ENCODE measurements around the gene GCKR.
"Not testable (repeated sequence)": the region's sequence is repeated elsewhere in the genome, so short reads cannot be mapped to it uniquely, and the experiment has no call there.

The GCKR gene

DNA sequence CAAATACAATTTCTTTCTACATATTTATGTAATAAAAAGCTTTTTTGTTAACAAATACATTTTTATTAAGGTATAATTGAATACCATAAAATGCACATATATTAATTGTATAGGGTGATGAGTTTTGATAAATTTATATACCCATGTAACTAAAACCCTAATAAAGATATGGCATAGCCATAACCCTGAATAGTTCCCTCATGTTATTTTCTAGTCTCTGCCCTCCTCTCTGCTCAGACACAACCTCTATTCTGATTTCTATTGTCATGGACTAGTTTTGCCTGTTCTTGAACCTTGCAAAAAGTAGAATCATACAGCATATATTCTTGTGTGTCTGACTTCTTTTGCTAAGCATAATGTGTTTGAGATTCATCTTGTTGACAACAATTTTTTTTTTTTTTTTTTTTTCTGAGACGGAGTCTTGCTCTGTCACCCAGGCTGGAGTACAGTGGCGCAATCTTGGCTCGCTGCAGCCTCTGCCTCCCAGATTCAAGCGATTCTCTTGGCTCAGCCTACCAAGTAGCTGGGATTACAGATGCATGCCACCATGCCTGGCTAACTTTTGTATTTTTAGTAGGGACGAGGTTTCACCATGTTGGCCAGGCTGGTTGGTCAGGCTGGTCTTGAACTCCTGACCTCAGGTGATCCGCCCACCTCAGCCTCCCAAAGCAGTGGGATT lies 47.6 kb downstream of the GCKR start:
- H3K36me3 ChIP-seq = no peaks in the 10 kb centered on the region
- no peaks in the 10 kb centered on the region for H3K27me3 ChIP-seq
- no peak overlapping the region for H3K4me2 ChIP-seq
- H3K4me1 ChIP-seq = no peaks in the 10 kb centered on the region
- TF ChIP-seq Cebpa-rat (IDR thresholded peaks at IDR 0.05) = no peak
- peaks cover 6% of the 10 kb centered on the region; the same call in 1 of the 2 replicates for H3K9me3 ChIP-seq
- H3K9ac ChIP-seq = no peak overlapping the region
- no peak overlapping the region for H3K27ac ChIP-seq
- no peak overlapping the region for H3K4me3 ChIP-seq
- H4K20me1 ChIP-seq = no peaks in the 10 kb centered on the region

DNA sequence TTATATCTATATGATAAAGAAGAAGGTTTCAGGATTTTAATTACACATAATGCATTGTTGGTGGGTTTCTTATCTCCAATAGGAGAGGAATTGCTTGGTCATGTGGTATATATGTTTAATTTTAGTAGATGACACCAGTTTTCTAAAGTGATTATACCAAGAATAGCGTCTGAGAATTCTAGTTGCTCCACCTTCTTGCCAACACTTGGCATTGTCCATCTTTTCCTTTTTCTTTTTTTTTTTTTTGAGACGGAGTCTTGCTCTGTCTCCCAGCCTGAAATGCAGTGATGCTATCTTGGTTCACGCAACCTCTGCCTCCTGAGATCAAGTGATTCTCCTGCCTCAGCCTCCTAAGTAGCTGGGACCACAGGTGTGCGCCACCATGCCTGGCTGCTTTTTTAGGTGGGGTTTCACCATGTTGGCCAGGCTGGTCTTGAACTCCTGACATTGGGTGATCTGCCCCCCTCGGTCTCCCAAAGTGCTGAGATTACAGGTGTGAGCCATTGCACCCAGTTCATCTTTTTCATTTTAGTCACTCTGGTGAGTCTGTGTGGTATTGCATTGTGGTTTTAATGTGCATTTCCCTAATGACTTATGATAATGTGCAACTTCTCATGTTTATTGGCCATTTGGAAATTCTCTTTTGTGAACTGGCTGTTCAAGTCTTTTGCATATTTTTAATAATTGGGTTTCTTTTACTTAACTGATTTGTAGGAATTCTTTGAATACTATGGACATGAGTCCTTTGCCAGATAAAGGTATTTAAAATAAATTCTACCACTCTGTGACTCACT lies 48.9 kb downstream of the GCKR start:
- no peak for TF ChIP-seq Cebpa-rat (IDR thresholded peaks at IDR 0.05)
- Histone ChIP-seq H3K9ac (no peak overlapping the region), H3K4me1 (no peaks in the 10 kb centered on the region)

DNA sequence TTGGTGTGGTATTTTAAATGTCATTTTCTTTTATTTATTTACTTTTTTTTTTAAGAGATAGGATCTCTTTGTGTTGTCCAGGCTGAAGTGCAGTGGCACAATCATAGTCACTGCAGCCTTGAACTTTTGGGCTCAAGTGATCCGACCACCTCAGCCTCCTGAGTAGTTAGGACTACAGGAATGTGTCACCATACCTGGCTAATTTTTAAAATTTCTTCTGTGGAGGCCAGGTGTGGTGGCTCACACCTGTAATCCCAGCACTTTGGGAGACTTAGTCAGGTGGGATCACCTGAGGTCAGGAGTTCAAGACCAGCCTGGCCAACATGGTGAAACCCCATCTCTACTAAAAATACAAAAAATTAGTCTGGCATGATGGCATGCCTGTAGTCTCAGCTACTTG lies 52.7 kb downstream of the GCKR start:
- no peak for TF ChIP-seq Cebpa-rat (IDR thresholded peaks at IDR 0.05)
- H3K27me3 ChIP-seq = no peaks in the 10 kb centered on the region
- no peaks in the 10 kb centered on the region for H4K20me1 ChIP-seq
- no peak overlapping the region for H3K4me2 ChIP-seq
- no peaks in the 10 kb centered on the region for H3K36me3 ChIP-seq
- H3K4me3 ChIP-seq = no peak overlapping the region
- no peaks in the 10 kb centered on the region for H3K4me1 ChIP-seq
- H3K9ac ChIP-seq = no peak overlapping the region
- H3K9me3 ChIP-seq = no peaks in the 10 kb centered on the region; the same call in 1 of the 2 replicates
- H3K27ac ChIP-seq = no peak overlapping the region

More for the DNA sequence above, 48.9 kb downstream of the GCKR start:
- H3K4me2 ChIP-seq = no peak overlapping the region
- no peaks in the 10 kb centered on the region for H3K36me3 ChIP-seq
- H3K4me3 ChIP-seq = no peak overlapping the region
- peaks cover 6% of the 10 kb centered on the region; the same call in 1 of the 2 replicates for H3K9me3 ChIP-seq
- no peaks in the 10 kb centered on the region for H4K20me1 ChIP-seq
- no peaks in the 10 kb centered on the region for H3K27me3 ChIP-seq
- H3K27ac ChIP-seq = no peak overlapping the region

DNA sequence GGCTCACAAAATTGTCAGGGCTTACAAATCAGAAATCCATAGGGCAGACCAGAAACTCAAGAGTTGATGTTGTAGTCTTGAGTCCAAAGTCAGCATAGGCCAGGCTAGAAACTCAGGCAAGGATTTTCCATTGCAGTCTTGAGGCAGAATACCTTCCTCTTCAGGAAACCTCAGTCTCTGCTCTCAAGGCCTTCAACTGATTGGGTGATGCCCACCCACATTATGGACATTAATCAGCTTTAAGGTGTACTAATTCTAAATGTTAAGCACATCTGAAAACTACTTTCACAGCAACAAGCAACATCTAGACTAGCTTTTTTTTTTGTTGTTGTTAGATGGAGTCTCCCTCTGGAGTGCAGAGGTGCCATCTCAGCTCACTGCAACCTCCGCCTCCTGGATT lies 54.9 kb downstream of the GCKR start:
- Histone ChIP-seq H3K27me3 (no peaks in the 10 kb centered on the region), H3K4me1 (no peaks in the 10 kb centered on the region), H3K9me3 (no peaks in the 10 kb centered on the region; the same call in 1 of the 2 replicates)

DNA sequence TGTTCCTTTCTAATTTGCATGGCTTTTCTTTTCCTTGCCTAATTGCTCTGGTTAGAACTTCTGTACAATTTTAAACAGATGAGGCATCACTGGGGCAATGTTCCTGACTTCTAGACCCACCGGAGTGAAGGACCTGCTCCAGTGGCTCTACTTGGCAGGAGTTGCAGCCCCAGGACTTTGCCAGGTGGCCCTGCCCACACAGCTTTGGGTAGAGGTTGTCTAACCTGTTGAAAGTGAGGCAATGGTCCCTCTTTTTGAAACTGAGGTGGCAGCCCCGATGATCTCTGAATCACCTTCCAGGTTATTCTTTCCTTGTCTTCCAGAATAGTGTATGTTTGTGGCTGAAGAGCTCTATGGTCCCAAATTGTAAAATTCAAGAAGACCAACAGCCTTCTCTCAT lies 56.3 kb downstream of the GCKR start:
- Histone ChIP-seq H3K36me3 (no peaks in the 10 kb centered on the region), H3K27ac (no peak overlapping the region), H3K4me1 (no peaks in the 10 kb centered on the region), H3K4me2 (no peak overlapping the region), H3K9me3 (no peaks in the 10 kb centered on the region), H4K20me1 (no peaks in the 10 kb centered on the region), H3K27me3 (no peaks in the 10 kb centered on the region), H3K4me3 (no peak overlapping the region), H3K9ac (no peak overlapping the region)
- TF ChIP-seq Cebpa-rat (IDR thresholded peaks at IDR 0.05) = no peak

More for the DNA sequence above, 54.9 kb downstream of the GCKR start:
- Histone ChIP-seq H4K20me1 (no peaks in the 10 kb centered on the region), H3K27ac (no peak overlapping the region), H3K9ac (no peak overlapping the region), H3K4me2 (no peak overlapping the region), H3K4me3 (no peak overlapping the region), H3K36me3 (no peaks in the 10 kb centered on the region)
- TF ChIP-seq Cebpa-rat (IDR thresholded peaks at IDR 0.05) = no peak

DNA sequence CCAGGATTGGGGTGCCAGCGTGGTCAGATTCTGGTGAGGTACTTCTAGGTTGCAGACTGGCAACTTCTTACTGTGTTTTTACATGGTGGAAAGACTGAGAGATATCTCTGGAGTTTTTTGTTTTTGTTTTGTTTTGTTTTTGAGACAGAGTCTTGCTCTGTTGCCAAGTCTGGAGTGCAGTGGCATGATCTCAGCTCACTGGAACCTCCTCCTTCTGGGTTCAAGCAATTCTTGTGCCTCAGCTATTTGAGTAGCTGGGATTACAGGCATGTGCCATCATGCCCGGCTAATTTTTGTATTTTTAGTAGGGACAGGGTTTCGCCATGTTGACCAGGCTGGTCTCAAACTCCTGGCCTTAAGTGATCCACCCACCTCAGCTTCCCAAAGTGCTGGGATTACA lies 57.8 kb downstream of the GCKR start:
- H3K27me3 ChIP-seq, H3K4me2 ChIP-seq, H3K27ac ChIP-seq, H3K36me3 ChIP-seq, H3K4me1 ChIP-seq, H3K4me3 ChIP-seq, H3K9ac ChIP-seq, H3K9me3 ChIP-seq, H4K20me1 ChIP-seq: not testable (repeated sequence)

DNA sequence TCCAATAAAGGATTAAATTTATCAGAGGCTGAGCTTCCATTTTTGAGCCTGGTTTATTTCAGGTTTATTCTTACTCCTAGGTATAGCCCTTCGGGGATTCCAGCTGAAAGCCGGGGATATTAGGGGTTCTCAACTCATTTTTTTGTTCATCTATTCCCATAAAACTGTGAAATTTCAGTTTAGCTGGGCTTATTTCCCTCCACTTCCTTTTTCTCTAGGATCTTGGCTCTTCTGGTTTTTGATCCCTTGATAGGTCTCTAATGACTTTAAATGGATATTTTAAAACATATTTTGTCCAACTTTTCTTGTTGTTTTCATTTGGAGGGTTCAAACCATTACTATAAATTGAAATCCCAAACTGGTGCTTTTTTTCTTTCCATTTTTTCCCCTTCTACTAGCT lies 62.6 kb downstream of the GCKR start:
- TF ChIP-seq Cebpa-rat (IDR thresholded peaks at IDR 0.05) = no peak
- Histone ChIP-seq H3K4me1 (no peaks in the 10 kb centered on the region), H3K4me2 (no peak overlapping the region), H3K27me3 (no peaks in the 10 kb centered on the region), H3K9ac (no peak overlapping the region), H3K27ac (no peak overlapping the region), H3K9me3 (no peaks in the 10 kb centered on the region), H3K36me3 (no peaks in the 10 kb centered on the region), H3K4me3 (no peak overlapping the region), H4K20me1 (no peaks in the 10 kb centered on the region)

DNA sequence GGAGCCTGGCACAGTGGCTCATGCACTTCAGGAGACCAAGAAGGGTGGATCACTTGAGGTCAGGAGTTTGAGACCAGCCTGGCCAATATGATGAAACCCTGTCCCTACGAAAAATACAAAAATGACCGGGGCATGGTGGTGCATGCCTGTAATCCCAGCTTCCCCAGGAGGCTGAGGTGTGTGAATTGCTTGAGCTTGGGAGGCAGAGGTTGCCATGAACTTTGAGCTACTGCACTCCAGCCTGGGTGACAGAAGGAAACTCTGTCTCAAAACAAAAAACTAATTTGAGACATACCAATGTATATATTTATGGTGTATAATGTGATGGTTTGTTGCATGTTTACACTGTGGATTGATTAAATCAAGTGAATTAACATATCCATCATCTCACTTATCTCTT lies 64.4 kb downstream of the GCKR start:
- Histone ChIP-seq H3K4me1 (no peaks in the 10 kb centered on the region), H3K36me3 (no peaks in the 10 kb centered on the region), H3K4me2 (no peak overlapping the region), H4K20me1 (no peaks in the 10 kb centered on the region), H3K9me3 (no peaks in the 10 kb centered on the region), H3K9ac (no peak overlapping the region), H3K4me3 (no peak overlapping the region), H3K27ac (no peak overlapping the region), H3K27me3 (no peaks in the 10 kb centered on the region)
- TF ChIP-seq Cebpa-rat (IDR thresholded peaks at IDR 0.05) = no peak

DNA sequence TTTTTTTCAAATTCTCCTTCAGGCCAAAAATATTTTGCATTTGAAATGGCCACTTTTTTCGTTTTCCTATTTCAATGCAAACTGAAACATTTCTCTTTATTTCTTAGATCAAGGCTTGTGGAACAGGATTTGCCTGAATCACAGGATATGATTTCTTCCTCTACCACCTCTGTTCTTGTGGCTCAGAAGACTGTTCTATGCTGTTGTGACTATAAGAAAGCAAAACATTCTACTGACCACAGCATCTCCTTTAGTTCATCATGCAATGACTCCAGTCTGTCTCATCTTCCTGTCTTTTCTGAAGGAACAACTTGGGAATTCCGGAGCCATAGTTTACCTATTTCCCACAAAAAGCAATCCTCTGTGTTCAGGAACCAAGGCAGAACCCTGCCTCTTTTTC lies 70.0 kb downstream of the GCKR start:
- no peak overlapping the region for H3K9ac ChIP-seq
- H3K27me3 ChIP-seq = no peaks in the 10 kb centered on the region
- H3K4me3 ChIP-seq = no peak overlapping the region
- peaks cover 10% of the 10 kb centered on the region for H3K9me3 ChIP-seq
- no peak overlapping the region for H3K27ac ChIP-seq
- no peak overlapping the region for H3K4me2 ChIP-seq
- TF ChIP-seq Cebpa-rat (IDR thresholded peaks at IDR 0.05) = no peak
- H3K4me1 ChIP-seq = no peaks in the 10 kb centered on the region
- no peaks in the 10 kb centered on the region for H4K20me1 ChIP-seq
- H3K36me3 ChIP-seq = no peaks in the 10 kb centered on the region

DNA sequence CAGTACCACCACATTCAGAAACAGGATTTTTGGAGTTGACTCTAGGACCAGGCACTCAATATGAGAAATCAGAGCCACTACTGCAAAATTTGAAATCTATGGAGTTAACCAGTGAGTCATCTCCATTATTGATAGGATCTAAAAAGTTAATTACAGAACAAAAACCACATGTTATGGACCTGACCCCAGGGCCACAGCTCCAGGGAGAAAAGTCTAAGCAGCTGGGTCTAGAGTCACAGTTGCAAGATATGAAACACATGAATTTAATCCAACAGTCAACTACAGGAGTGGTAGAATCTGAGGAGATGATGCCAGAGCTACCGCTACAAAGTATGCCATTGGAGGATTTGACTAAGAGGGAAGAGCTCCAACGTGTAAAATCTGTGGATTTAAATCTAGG lies 72.8 kb downstream of the GCKR start:
- Histone ChIP-seq H3K27ac (no peak overlapping the region), H3K9me3 (peaks cover 10% of the 10 kb centered on the region), H3K9ac (no peak overlapping the region), H3K36me3 (no peaks in the 10 kb centered on the region), H3K27me3 (no peaks in the 10 kb centered on the region), H3K4me2 (no peak overlapping the region), H3K4me1 (no peaks in the 10 kb centered on the region; the same call in 1 of the 2 replicates), H3K4me3 (no peak overlapping the region), H4K20me1 (no peaks in the 10 kb centered on the region)
- TF ChIP-seq Cebpa-rat (IDR thresholded peaks at IDR 0.05) = no peak
